HG03280 (cell line): Measurements from ENCODE around the gene AP4B1.

ENCODE experiments used
- ATAC-seq: cut with Tn5 transposase; IDR thresholded peaks from one replicate; pipeline ENCODE4 v1.9.1; 2021; ENCODE audit warnings: mild to moderate bottlenecking, moderate library complexity; ENCODE audit not compliant: unreplicated experiment

The AP4B1 gene

DNA sequence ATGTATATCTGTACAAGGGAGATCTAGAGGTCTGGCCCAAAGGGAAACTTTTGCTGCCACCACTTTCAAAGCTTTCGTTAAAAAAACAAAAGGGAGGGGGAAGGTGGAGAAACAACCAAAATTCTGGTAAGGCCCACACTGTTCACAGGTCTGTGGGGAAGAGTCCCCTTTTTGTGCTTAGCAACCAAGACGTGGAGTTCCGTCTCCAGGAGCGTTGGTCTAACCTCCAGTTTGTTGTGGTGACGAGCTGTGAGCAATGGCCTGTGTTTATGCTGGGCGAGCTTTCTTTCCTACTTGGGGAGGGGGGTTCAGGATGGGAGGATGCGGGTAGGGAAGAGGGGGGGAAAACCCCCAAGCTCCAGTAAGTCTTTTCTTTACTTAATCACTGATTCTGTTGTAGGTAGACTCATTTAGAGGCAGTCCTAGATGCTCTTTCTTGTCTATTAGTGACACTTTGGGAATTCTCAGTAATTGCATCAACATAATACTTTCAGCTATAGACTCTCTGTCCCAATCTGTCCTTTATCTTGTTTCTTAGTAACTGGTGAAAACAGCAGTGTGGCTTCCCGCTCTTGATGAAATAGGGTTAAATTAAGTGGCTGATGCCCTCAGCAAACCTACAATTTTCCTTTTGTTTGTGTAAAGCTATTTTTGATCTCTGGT lies 26.0 kb upstream of the AP4B1 start:
- ATAC-seq: peak; percentile 26

DNA sequence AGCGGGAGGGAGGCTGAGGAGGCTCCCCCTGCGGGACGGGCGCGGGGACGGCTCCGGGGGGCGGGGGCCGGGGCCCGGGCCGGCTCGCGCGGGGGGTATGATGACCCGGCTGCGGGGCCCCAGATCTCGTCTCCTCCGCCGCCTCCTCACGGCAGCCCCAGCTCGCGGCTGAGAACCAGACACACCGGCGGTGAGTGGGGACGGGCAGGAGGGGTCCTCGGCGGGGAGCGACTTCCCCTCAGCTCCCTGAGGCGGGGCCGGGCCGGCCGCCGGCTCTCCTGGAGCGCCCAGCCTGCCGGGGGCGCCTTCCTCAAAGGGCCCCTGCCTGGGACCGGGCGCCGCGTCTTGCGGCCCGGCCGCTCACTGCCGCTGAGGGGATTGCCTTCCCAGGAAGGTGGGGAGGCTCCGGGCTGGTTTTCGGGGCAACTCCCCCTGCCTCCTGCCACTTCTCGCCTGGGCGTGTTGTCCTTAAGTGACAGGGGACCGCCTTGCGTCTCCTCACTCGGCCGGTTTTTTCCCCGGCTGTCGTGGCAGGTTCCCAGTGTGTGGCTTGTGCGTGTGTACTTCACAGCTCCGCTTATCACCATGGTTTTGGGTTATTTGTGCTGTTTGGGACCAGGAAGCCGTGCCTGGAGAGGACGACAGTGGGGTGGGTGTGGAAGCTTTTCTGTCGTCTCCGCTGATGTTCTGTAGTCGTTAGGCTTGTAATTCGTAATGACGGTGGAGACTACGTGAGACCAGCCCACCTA lies 25.3 kb upstream of the AP4B1 start:
- ATAC-seq: peak; percentile 31

DNA sequence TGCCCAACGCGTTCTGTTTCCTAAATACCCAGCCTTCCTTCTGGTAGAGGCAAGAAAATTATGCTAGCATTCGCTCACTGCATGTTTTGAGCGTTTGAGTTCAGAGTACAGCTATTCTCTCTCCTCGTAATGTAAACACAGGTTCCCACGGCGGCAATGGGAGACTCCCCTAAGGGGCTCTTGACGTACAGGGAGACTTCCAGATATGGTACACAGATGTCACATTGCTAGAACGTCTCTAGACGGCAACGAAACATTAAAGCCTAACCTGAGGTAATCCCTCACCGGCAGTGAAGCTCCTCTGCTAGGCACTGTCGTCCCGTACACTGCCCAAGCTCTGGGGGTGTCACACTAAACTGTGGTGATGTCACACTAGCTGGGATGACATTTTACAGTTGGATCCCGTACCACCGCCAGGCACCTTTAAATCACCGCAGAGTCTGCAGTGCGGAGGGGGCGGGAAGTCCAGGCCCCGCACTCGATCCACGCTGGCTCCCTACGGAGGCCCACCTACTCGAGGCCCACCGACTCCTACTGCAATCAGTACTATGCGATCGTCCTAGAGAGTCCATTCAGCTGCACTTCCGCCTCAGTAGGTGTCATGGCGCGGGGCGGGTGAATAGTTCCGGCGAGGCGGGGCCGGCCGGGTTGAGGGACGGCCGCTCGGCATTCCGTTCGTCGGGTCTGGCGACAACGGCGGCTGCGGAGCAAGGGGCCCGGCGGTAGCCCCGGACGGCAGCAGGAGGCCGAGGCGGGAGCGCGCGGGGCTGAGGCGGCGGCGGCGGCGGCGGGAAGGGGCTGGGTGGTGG lies 24.5 kb upstream of the AP4B1 start, which contains the start of gene HIPK1:
TSS of gene HIPK1 (plus strand) at position 384 of the 809 bp plus-strand sequence.
- peak; percentile 61 for ATAC-seq

DNA sequence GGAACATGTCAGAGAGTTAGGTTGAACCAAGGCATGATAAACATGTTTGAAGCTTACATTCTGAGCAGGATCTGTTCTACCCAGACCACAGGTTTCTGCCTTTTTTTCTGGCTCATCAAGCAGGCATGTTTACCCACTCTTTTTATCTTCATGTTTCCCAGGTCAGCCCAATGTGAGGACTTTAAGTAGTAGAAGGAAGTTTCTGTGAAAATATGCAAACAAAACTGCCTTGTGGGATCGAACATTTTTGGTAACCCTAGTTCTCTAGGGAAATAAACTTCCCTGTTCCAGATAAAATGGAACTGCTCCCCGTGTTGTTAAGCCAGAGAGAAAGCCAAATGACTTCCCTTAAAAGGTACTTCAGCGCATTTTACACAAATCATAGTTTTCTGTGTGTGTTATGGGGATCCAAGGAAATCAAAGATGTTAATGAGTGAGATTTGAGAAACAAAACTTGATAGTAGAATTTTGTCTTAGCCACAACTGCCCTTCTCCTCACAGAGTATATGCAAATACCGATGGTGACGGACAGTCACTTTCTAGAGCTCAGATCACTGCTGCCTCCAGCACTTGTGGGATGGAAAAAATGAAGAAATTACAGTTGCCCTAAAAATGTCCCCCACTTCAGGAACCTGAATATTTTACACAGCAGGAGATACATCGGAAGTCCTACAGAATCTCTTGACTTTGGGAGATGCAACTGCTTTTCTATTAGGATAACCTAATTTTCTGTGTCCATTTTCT lies 23.8 kb upstream of the AP4B1 start:
- ATAC-seq: no peak

DNA sequence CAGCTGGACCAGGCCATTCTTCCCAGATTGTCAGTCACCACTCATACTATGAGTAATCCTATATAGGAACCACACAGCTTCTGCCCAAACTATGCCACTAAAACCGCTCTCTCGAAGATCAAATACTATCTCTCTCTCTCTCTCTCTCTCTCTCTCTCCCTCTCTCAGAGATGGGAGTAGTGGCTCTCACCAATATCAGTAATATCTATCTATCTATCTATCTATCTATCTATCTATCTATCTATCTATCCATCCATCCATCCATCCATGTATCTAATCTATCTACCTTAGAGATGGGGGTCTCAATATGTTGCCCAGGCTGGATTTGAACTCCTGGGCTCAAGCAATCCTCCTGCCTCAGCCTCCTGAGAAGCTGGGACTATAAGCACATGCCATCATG lies 19.9 kb upstream of the AP4B1 start:
- no peak for ATAC-seq

DNA sequence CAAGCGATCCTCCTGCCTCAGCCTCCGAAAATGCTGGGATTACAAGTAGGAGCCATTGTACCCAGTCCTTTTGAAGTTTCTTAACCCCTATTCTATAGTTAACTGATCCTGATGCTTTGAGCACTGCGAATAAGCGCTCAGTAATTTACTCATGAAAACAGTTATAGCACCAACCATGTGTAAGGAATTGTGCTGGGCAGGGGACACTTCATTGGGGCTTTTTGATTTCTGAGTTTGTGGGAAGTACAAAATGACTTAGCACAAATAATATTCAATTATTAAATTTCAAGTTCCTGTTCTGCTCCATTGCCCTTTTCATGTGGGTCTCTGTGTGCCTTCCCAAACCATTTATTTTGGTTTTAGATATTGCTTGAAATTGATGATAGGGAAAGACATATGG lies 18.4 kb upstream of the AP4B1 start:
- no peak for ATAC-seq

DNA sequence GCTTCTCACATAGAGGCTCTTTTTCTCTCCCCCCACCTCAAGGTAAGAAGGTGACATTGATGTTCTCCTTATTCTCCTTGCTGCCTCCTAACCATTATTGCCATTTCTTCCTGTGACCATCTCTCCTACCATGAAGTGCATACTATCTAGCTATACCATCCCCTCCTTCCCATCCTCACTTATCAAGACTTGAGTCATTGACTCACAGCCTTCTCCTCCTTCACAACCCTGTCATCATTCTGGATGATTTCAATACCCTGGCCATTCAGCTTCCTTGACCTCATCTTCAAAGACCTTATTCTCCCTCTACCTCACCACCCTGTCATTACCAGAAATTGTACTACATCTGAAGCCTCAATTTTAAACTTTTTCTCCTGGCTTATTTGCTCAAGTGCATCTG lies 13.6 kb upstream of the AP4B1 start:
- no peak for ATAC-seq

DNA sequence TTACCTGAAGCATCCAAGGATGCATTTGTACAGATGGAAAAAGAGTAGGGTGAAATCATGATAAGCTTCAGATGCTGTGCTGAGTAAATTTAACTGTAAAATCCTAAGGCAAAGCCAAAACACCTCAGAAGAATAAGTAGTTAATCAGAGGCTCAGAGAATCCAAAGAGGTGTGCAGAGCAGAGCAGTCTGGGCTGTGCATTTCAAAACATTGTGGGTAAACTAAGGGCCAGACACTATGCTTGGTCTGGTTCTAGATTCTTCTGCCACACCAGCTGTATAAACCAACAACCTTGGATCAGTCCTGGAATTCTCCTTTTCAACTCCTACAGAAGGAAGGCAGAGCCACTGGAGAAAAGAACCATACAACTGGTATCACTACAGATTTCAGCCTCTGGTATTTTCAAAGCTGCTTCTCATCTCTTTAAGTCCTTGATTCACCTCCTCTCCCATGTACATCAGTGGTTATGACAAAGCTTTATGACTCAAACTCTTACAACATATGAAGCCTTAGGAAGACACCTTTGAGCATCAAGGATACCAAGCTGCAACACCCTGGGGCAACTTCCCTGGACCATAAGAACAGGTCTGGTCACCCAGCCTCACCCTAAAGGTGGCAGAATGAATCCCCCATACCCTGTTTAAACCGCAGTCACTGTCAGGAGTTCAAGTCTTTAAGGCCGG lies 12.9 kb upstream of the AP4B1 start:
- no peak for ATAC-seq

DNA sequence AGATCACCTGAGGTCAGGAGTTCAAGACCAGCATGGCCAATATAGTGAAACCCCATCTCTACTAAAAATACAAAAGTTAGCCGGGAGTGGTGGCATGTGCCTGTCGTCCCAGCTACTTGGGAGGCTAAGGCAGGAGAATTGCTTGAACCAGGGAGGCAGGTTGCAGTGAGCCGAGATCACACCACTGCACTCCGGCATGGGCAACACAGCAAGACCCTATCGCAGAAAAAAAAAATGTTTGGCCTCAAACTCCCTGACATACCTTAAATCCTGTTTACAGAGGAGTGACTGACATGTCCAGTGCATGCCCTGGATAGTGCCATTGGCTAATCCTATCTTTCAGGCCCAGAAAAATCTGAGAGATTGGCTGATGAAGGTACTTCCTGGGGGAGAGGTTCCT lies 12.4 kb upstream of the AP4B1 start:
- ATAC-seq: no peak

DNA sequence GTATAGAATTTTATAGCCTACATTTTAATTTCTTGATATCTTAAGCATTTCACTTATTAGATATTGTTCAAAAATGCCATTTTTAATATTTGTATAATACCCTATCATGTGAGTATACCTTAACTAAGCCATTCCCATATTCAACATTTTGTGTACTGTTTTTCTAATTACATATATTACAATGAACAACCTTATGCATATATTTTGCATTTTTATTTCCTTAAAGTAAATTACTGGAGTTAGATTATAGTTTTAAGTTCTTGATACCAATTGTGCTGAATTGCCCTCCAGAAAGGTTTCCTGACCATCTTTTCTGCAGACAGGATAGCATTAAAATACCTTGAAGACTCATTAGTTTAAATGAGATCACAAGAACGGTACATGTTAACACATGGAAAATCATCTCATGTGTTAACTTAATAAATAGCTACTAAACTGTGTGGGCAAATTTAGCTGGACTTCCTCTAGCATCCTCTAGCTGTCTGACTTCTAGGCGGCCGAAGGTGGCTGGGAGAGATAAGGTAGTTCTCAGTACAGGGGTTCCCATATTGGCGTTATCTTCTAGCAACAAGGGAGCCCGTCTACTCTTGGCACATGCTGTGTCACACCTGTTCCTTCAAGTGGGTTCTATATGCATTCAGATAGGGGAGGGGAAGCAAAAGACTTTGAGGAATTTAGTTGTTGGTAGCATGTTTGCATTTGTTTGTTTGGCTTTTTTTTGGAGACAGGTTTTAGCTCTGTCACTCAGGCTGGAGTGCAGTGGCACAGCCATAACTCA lies 9.5 kb upstream of the AP4B1 start:
- ATAC-seq: no peak

DNA sequence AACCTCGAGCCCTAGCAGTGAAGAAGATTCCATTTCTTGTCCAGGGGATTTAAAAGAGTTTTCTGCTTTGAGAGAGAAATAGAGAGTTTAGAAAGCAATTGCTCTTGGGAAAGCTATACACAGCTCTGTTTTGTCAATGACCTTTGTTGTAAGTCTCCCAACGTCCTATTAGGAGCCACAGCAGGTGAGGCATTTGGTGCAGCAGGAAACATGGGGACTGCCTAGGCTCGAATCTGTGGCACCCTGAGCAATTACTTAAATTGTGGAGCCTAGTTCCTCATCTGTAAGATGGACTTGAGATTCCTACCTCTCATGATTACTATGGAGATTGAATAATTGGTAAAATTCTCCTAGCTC lies 8.7 kb upstream of the AP4B1 start:
- no peak for ATAC-seq

DNA sequence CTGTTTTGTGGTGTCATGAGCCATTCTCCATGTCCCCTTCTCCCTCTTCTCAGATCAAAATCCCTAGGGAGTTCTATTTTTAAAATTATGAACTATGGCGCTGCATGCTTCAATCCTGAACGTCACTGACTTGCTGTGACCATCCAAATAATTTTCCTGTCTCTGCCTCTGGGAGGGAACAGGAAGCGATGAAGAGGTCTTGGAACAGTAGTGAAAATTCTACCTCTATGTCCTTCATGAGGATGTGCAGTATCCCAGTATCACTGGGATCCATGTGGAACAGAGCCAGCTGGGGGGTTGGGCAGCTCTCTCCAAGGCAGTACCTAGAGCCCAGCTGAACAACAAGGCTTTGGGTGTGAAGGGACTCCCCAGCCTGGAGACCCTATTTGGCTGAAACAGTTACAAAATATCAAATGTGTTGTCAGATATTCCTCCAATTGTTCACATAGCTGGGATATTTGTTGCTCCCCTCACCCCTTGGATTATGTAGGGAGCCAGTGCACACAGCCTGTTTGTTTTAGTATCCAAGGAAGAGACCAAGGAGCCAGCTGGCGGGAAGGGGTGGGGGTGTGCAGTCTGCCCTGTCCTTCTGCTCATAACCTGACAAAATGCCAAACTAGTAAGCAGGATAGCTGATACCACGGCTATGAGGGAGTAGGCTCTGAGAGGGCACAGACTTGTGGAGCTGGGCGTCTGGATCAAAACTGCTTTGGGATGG lies 8.2 kb upstream of the AP4B1 start:
- ATAC-seq: no peak

DNA sequence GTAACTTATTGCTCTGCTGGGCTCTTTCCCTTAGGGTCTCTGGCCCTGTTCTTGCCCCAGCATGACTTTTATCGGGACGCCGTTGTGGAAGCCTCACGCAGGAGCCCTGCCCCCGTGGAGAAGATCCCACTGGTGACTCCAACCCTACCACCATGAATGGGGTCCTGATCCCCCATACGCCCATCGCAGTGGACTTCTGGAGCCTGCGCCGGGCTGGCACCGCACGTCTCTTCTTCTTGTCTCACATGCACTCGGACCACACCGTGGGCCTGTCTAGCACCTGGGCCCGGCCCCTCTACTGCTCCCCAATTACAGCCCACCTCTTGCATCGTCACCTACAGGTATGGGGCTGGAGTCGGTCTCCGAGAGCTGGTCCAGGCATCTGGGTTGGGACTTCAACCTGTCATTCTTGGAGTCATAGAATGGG lies 849 bp upstream of the AP4B1 start:
- ATAC-seq: peak; percentile 5

DNA sequence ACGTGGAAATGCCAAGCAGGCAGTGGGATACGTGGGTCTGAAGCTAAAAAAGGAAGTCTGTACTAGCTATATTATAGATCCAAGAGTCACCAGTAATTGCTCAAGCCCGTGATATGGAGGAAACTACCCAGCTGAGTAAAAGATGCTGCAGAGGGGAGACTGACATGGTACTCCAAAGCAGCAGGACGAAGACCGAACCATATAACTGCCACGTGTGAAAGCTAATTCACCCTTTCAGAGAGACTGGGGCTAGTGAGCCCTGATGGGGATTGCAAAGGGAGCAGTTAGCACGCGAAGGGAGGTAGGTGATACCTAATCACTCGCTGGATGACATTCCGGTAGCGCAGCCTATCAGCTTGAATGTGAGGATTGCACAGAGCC lies 316 bp downstream of the AP4B1 start:
- ATAC-seq: peak; percentile 1

DNA sequence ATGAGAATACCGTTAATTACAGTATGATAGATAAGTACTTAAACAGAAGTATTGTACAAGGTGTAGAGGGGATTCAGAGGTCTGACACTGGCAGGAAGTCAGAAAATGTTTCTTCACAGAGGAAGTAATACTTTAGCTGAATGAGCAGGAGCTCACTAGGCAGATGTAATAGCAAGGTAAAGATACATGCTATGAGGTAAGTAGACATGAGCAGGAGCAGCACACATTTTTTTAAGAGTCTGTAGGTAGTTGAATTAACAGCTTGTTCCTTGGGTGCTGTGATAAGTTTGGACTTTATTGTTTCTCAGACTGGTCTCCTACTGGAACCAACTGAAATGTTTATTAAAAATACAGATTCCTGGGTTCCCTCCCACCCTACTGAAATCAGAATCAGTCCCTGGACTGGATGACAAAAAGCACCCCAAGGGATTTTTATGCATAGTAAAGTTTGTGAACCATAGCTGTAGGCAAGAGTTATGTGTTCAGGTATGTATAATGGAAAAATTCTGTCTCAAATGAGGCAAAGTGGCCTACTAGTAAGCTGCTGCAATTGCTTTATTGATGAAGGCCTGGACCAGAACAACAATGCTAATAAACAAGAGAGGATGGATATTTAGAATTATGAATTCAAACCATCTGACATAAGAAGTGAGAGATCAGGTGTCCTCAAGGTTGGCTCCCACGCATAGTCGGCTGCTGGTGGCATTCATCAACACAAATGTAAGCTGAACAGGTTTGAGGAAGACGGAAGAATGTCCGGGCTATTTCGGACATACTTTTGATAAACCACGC lies 902 bp downstream of the AP4B1 start:
- ATAC-seq: no peak

DNA sequence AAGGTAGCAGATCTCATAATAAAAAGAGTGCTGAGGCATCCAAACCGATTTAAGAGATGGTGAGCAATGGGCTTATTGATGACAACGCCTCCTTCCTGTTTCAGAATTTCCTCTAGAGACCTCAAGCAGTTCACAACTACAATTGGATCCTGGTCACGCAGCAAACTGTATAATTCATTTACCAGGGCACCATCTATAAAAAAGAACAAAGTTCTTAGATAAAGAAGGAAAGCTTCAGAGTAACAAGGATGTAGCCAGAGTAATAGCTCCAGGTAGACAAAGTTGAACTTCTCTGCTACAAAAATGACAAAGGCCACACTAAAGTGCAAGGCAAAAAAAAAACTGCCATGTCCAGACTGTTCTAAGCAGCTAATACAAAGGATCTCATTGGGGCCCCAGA lies 3.4 kb downstream of the AP4B1 start:
- no peak for ATAC-seq

DNA sequence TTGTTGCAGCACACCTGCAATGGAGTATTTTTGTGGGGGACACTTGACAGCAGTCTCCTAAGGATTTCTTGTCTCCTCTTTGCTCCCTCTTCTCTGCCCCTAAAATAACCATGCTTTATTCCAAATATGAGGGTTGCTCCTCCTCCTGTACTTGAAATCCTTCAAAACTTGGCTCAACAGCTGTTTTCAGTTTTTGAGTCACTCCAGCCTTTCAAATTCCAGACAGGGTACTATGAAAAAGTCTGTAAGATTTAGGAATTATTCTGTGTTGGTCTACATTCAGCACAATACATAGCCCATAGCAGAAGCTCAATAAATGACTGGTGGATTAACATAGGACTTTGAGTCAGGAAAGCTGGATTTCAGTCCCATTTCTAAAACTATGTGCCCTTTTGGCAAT lies 5.5 kb downstream of the AP4B1 start:
- ATAC-seq: no peak

DNA sequence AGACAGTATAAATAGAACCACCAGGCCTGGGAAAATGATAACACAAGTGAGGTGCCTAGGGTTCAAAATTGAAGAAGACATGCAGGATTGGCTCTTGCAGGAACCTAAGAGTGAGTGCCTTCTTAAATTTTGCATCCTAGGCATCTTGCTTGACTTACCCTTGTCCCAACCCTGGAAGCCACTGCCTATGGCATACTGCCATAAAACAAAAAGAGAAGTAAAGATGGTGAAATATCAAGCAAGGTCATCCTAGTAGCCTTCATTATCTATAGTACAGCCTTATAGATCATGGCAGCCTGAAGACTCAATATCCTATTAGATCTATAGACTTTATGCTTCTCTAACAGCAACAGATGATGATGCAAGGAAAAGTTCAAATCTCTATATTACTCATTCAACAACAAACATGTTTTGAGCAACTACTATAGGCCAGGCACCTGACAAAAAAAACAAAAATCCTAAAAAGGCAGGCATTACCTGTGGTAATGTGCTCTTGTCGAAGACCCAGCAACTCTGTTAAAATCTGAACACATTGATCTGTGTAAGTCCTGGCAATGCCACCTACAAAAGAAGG lies 6.3 kb downstream of the AP4B1 start:
- no peak for ATAC-seq
